ENCODE data around the gene PTPRG. TPM values are rescaled to one million over a fixed set of nuclear protein-coding genes. Genes with fewer than 3 reads are reported as not detected.
A peak's percentile ranks its signal among the peaks of the same experiment; 100 is the strongest.

PTPRG gene
- total RNA-seq, 3 donors from 2014 or later (not counting 1 experiment from before 2014, with no cell fraction given): 1.0 to 2.9 (median 2.5) TPM

- H3K36me3 Mint-ChIP-seq: no peaks in the 10 kb centered on the region
- Histone ChIP-seq H3K9me3 (ENCODE audit: control insufficient read depth, insufficient read depth, low read length) (no peaks in the 10 kb centered on the region), H3K27me3 (ENCODE audit: control insufficient read depth, insufficient read depth, low read length) (no peaks in the 10 kb centered on the region), H3K27ac (ENCODE audit: low read length) (no peak overlapping the region), H3K36me3 (ENCODE audit: control insufficient read depth, insufficient read depth, low read length) (no peaks in the 10 kb centered on the region), H3K4me3 (ENCODE audit: low read length) (no peak overlapping the region), H3K4me1 (ENCODE audit: control insufficient read depth, insufficient read depth, low read length) (no peaks in the 10 kb centered on the region)
- DNase-seq: no peak
- no peak for TF ChIP-seq CTCF (IDR thresholded peaks at IDR 0.05)
- H3K27me3 Mint-ChIP-seq (ENCODE audit: low read depth in 2 of 2): no peaks in the 10 kb centered on the region
- 94% methylated on average over 7 of the region's 8 CpGs for WGBS (ENCODE audit: insufficient coverage)
- no peak for ATAC-seq
- no peak overlapping the region for H3K4me3 Mint-ChIP-seq
- H3K27ac Mint-ChIP-seq: no peak overlapping the region
- H3K4me1 Mint-ChIP-seq: no peaks in the 10 kb centered on the region
- intact Hi-C loops (cut with micrococcal nuclease): no loop called here
- no peaks in the 10 kb centered on the region for H3K9me3 Mint-ChIP-seq
Observed at GRCh38 chr3:61527011-61527410, 34.4 kb upstream of the PTPRG start.

- DNase-seq: peak in 1 of 2 donors; percentile 21
- Mint-ChIP-seq H3K27ac (no peak overlapping the region), H3K27me3 (ENCODE audit: low read depth in 2 of 2) (no peaks in the 10 kb centered on the region), H3K9me3 (no peaks in the 10 kb centered on the region), H3K4me3 (no peak overlapping the region), H3K36me3 (no peaks in the 10 kb centered on the region), H3K4me1 (no peaks in the 10 kb centered on the region)
- no peaks in the 10 kb centered on the region for H3K36me3 ChIP-seq (ENCODE audit: control insufficient read depth, insufficient read depth, low read length)
- no peaks in the 10 kb centered on the region for H3K9me3 ChIP-seq (ENCODE audit: control insufficient read depth, insufficient read depth, low read length)
- no peak for TF ChIP-seq CTCF (IDR thresholded peaks at IDR 0.05)
- H3K4me3 ChIP-seq (ENCODE audit: low read length): no peak overlapping the region
- no peak overlapping the region for H3K27ac ChIP-seq (ENCODE audit: low read length)
- no peak for ATAC-seq
- no peaks in the 10 kb centered on the region for H3K4me1 ChIP-seq (ENCODE audit: control insufficient read depth, insufficient read depth, low read length)
- intact Hi-C loops (cut with micrococcal nuclease): no loop called here
- 0% methylated on average over 1 of the region's 1 CpG for WGBS (ENCODE audit: insufficient coverage)
- H3K27me3 ChIP-seq (ENCODE audit: control insufficient read depth, insufficient read depth, low read length): no peaks in the 10 kb centered on the region
Observed at GRCh38 chr3:61530355-61530754, 31.0 kb upstream of the PTPRG start.

- Mint-ChIP-seq H3K27ac (no peak overlapping the region), H3K36me3 (no peaks in the 10 kb centered on the region), H3K9me3 (no peaks in the 10 kb centered on the region), H3K27me3 (ENCODE audit: low read depth in 2 of 2) (no peaks in the 10 kb centered on the region), H3K4me1 (no peaks in the 10 kb centered on the region), H3K4me3 (no peak overlapping the region)
- no peaks in the 10 kb centered on the region for H3K4me1 ChIP-seq (ENCODE audit: control insufficient read depth, insufficient read depth, low read length)
- WGBS (ENCODE audit: insufficient coverage): no CpG with 5 or more reads among the region's 2 CpGs
- no peak for TF ChIP-seq CTCF (IDR thresholded peaks at IDR 0.05)
- H3K4me3 ChIP-seq (ENCODE audit: low read length): no peak overlapping the region
- H3K27me3 ChIP-seq (ENCODE audit: control insufficient read depth, insufficient read depth, low read length): no peaks in the 10 kb centered on the region
- no peaks in the 10 kb centered on the region for H3K36me3 ChIP-seq (ENCODE audit: control insufficient read depth, insufficient read depth, low read length)
- no peaks in the 10 kb centered on the region for H3K9me3 ChIP-seq (ENCODE audit: control insufficient read depth, insufficient read depth, low read length)
- H3K27ac ChIP-seq (ENCODE audit: low read length): no peak overlapping the region
- DNase-seq (no peak), ATAC-seq (no peak)
- intact Hi-C loops (cut with micrococcal nuclease): no loop called here
Observed at GRCh38 chr3:61531528-61531927, 29.8 kb upstream of the PTPRG start.

GRCh38 chr3:61532739-61533500 is 28.5 kb upstream of the PTPRG start:
- intact Hi-C loops (cut with micrococcal nuclease): no loop called here
- no peaks in the 10 kb centered on the region for H3K36me3 Mint-ChIP-seq

More at GRCh38 chr3:61532739-61533500, 28.5 kb upstream of the PTPRG start:
- Mint-ChIP-seq H3K9me3 (no peaks in the 10 kb centered on the region), H3K27ac (no peak overlapping the region), H3K27me3 (ENCODE audit: low read depth in 2 of 2) (no peaks in the 10 kb centered on the region), H3K4me3 (no peak overlapping the region), H3K4me1 (no peaks in the 10 kb centered on the region)
- Histone ChIP-seq H3K27ac (ENCODE audit: low read length) (no peak overlapping the region), H3K36me3 (ENCODE audit: control insufficient read depth, insufficient read depth, low read length) (no peaks in the 10 kb centered on the region), H3K27me3 (ENCODE audit: control insufficient read depth, insufficient read depth, low read length) (no peaks in the 10 kb centered on the region), H3K4me1 (ENCODE audit: control insufficient read depth, insufficient read depth, low read length) (no peaks in the 10 kb centered on the region), H3K9me3 (ENCODE audit: control insufficient read depth, insufficient read depth, low read length) (no peaks in the 10 kb centered on the region), H3K4me3 (ENCODE audit: low read length) (no peak overlapping the region)
- TF ChIP-seq CTCF (IDR thresholded peaks at IDR 0.05): no peak
- DNase-seq (no peak), ATAC-seq (no peak)
- 85% methylated on average over 11 of the region's 13 CpGs for WGBS (ENCODE audit: insufficient coverage)

All from natural killer cell (primary cell).